ENCODE data around the gene IFFO2.

Gene IFFO2

DNA sequence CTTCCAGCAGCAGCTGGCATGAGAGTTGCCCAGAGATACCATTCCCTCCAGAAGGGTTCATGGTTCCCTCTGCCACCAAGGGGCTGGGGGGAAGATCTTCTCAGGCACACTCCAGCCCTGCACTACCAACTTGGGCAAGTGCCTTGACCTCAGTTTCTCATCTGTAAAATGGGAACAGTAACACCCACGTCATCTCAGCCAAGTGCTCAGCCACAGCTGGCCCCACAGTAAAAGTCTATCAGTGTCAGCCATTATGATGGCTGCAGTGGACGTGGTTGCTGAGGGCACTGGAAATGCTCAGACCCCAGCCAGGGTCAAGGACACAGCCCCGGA is 80.7 kb downstream of the IFFO2 start:
- no peaks in the 10 kb centered on the region for H4K20me1 ChIP-seq (ENCODE audit: control insufficient read depth, insufficient read depth, low read depth, low read length)
- no peaks in the 10 kb centered on the region for H3K36me3 ChIP-seq (ENCODE audit: control insufficient read depth, low read length)
- H3F3A ChIP-seq (ENCODE audit: control insufficient read depth, insufficient read depth), result no peaks in the 10 kb centered on the region
- no peaks in the 10 kb centered on the region for H3K4me1 ChIP-seq (ENCODE audit: control insufficient read depth, low read length)
- no peaks in the 10 kb centered on the region for H3K9me3 ChIP-seq (ENCODE audit: control insufficient read depth, insufficient read depth, low read length)
- TF ChIP-seq, protein P1, sequence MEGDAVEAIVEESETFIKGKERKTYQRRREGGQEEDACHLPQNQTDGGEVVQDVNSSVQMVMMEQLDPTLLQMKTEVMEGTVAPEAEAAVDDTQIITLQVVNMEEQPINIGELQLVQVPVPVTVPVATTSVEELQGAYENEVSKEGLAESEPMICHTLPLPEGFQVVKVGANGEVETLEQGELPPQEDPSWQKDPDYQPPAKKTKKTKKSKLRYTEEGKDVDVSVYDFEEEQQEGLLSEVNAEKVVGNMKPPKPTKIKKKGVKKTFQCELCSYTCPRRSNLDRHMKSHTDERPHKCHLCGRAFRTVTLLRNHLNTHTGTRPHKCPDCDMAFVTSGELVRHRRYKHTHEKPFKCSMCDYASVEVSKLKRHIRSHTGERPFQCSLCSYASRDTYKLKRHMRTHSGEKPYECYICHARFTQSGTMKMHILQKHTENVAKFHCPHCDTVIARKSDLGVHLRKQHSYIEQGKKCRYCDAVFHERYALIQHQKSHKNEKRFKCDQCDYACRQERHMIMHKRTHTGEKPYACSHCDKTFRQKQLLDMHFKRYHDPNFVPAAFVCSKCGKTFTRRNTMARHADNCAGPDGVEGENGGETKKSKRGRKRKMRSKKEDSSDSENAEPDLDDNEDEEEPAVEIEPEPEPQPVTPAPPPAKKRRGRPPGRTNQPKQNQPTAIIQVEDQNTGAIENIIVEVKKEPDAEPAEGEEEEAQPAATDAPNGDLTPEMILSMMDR (IDR thresholded peaks at IDR 0.05; ENCODE audit: low read depth, low read length, poor library complexity, severe bottlenecking), result no peak
- TF ChIP-seq EZH2phosphoT487 (IDR thresholded peaks at IDR 0.05; ENCODE audit: borderline replicate concordance, low read length), result no peak
- no peak overlapping the region for H3K4me2 ChIP-seq (ENCODE audit: low read length)
- H3K27ac ChIP-seq (ENCODE audit: low read depth, low read length), result no peak overlapping the region
- H3K79me2 ChIP-seq (ENCODE audit: control insufficient read depth, low read length), result no peaks in the 10 kb centered on the region
- no peaks in the 10 kb centered on the region for H3K9me2 ChIP-seq (replicated peaks; ENCODE audit: control insufficient read depth, low read length)
- no peaks in the 10 kb centered on the region for H3K27me3 ChIP-seq (ENCODE audit: control insufficient read depth, low read length)
- no peak overlapping the region for H3K4me3 ChIP-seq (ENCODE audit: low read length)

DNA sequence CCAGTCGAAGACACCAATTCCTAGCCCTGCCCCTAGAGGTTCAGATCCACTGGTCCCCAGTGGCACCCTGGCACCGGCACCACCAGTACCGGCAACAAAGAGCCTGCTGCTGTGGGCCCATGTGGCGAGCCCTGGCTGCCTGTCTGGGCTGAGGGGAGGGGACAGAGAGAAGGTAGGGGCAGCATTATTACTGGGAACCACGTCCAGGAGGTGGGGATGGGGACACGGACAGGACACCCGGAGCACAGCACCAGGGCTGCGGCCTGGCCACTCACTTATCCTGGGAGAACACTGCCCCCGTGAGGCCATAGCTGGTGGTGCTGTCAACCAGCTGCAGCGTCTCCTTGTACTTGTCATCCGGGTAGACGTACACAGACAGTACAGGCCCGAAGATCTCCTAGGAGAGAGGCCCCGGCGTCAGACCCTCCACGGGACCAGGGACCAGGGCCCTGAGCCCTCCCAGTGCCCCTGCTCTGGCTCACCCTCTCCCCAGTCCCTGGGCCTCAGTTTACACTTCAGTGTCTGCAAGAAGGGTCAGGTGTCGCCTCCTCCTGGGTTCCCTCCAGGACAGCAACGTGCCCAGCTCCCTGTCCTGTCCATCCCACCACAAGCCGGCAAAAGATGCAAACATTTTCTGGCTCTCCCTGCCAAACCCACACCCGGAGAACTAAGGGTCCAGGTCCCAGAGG is 81.2 kb downstream of the IFFO2 start:
- no peaks in the 10 kb centered on the region for H3K4me1 ChIP-seq (ENCODE audit: control insufficient read depth, low read length)
- no peaks in the 10 kb centered on the region for H3K36me3 ChIP-seq (ENCODE audit: control insufficient read depth, low read length)
- H3K4me3 ChIP-seq (ENCODE audit: low read length), result no peak overlapping the region
- no peaks in the 10 kb centered on the region for H4K20me1 ChIP-seq (ENCODE audit: control insufficient read depth, insufficient read depth, low read depth, low read length)
- H3K27me3 ChIP-seq (ENCODE audit: control insufficient read depth, low read length), result no peaks in the 10 kb centered on the region
- H3K27ac ChIP-seq (ENCODE audit: low read depth, low read length), result no peak overlapping the region
- H3K9me2 ChIP-seq (replicated peaks; ENCODE audit: control insufficient read depth, low read length), result no peaks in the 10 kb centered on the region
- no peaks in the 10 kb centered on the region for H3K79me2 ChIP-seq (ENCODE audit: control insufficient read depth, low read length)
- TF ChIP-seq, protein P1 (IDR thresholded peaks at IDR 0.05; ENCODE audit: low read depth, low read length, poor library complexity, severe bottlenecking), result peak; percentile 93
- no peak for TF ChIP-seq EZH2phosphoT487 (IDR thresholded peaks at IDR 0.05; ENCODE audit: borderline replicate concordance, low read length)
- no peaks in the 10 kb centered on the region for H3F3A ChIP-seq (ENCODE audit: control insufficient read depth, insufficient read depth)
- H3K9me3 ChIP-seq (ENCODE audit: control insufficient read depth, insufficient read depth, low read length), result no peaks in the 10 kb centered on the region
- no peak overlapping the region for H3K4me2 ChIP-seq (ENCODE audit: low read length)

DNA sequence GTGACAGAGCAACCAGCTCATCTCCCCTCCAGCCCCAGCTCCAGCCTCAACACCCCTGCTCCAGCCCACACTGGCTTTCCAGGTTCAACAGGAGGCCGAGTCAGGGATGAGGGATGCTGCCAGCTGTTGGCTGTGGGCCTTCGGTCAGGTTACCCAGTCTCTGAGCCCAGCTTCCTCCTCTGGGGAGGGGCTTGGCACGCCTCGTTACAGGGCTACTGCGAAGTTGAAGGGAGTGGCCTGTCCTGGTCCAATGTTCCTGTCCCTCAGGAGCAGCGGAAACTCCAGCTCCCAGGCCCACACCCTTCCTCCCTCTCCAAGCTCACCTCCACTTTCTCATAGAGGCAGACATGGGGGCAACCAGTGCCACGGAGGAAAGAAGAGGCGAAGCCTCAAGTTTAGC is 81.9 kb downstream of the IFFO2 start:
- Histone ChIP-seq H3K36me3 (ENCODE audit: control insufficient read depth, low read length) (no peaks in the 10 kb centered on the region), H3K27me3 (ENCODE audit: control insufficient read depth, low read length) (no peaks in the 10 kb centered on the region), H3K4me3 (ENCODE audit: low read length) (no peak overlapping the region), H3K4me2 (ENCODE audit: low read length) (no peak overlapping the region), H3F3A (ENCODE audit: control insufficient read depth, insufficient read depth) (no peaks in the 10 kb centered on the region), H3K9me2 (replicated peaks; ENCODE audit: control insufficient read depth, low read length) (no peaks in the 10 kb centered on the region), H3K79me2 (ENCODE audit: control insufficient read depth, low read length) (no peaks in the 10 kb centered on the region), H4K20me1 (ENCODE audit: control insufficient read depth, insufficient read depth, low read depth, low read length) (no peaks in the 10 kb centered on the region), H3K9me3 (ENCODE audit: control insufficient read depth, insufficient read depth, low read length) (no peaks in the 10 kb centered on the region), H3K4me1 (ENCODE audit: control insufficient read depth, low read length) (no peaks in the 10 kb centered on the region), H3K27ac (ENCODE audit: low read depth, low read length) (no peak overlapping the region)
- no peak for TF ChIP-seq EZH2phosphoT487 (IDR thresholded peaks at IDR 0.05; ENCODE audit: borderline replicate concordance, low read length)
- TF ChIP-seq, protein P1 (IDR thresholded peaks at IDR 0.05; ENCODE audit: low read depth, low read length, poor library complexity, severe bottlenecking), result no peak

Data from DOHH2 (cell line).